RKO (cell line): ENCODE measurements around the gene DHRS13.
"Not testable (repeated sequence)": the region's sequence is repeated elsewhere in the genome, so short reads cannot be mapped to it uniquely, and the experiment has no call there.

Source experiments
- DNase-seq: peaks from one replicate; pipeline ENCODE4 v3.0.0-alpha.2; 2016; ENCODE audit warnings: low spot score

The DHRS13 gene

GRCh38 chr17:28903546-28903841, 615 bp upstream of the DHRS13 start:
- DNase-seq, result not testable (repeated sequence)

DNA sequence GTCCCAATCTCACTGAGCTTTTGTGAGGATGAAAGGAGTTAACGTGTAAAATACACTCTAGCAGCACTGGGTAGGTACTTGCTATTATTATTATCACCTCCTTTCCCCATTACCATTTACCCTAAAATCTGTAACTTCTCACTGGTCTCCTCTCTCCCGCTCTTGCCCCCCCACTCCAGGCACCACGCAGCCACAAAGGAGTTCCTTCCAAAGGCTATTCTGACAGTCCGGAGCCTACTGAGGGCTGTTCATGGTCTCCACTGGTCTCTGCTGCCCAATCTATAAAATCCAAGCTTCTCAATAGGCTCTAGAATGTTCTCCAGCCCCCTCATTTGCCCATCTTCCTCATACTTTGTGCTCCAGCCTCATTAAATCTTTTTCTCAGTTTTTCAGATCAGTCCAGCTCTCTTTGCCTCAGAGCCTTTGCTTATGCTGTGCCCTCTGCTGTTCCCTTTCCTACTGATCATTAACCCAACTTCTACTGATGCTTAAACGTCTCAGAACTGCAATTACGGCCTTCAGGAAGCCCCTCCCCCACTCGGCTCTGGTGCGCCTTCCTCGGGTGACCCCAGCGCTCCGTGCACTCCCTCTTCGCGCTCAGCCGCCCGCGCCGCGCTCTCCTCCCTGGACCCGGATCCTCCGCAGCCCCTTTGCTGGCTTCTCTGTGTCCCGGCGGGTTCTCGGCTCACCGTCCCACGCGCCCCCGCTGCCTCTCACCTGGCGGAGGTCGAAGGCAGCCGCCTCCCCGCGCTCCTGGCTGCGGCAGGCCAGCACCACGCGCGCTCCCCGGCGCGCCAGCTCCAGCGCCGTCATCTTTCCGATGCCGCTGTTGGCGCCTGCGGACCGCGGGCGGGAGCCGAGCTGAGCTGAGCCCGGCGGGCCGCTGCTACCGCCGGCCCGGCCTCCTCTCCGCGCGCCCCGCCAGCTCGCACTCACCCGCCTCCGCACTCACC, 737 bp downstream of the DHRS13 start:
- peak; percentile 62 for DNase-seq

- peak; percentile 43 for DNase-seq
These were observed 1.7 kb downstream of the DHRS13 start for GRCh38 chr17:28900986-28901726.

DNA sequence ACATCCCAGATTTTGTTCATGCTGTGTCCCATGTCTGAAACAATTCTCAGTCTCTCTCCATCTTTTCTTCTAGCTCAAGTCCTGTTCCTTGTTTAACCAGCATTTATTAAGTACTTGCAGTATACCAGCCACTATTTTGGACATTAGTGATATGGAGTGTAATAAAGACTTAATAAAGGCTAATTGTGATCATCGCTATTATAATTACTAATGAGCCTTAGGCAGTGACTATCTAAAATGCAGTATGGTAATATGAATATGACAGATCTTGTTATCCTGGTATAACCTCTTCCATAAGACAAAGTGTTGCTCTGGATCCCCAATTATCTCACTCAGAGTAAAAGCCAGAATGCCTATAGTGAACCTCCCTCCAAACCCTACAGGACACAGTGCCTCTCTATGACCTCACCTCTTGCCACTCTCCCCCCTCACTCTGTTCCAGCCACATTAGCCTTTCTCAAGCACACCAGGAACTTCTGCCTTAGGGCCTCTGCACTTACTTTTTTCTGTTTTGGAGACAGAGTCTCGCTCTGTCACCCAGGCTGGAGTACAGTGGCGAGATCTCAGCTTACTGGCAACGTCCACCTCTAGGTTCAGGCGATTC, 3.6 kb downstream of the DHRS13 start:
- no peak for DNase-seq

- DNase-seq, result no peak
These were observed 4.3 kb downstream of the DHRS13 start for GRCh38 chr17:28898527-28898955.

GRCh38 chr17:28897769-28898526, 4.9 kb downstream of the DHRS13 start:
- peak; percentile 57 for DNase-seq

DNA sequence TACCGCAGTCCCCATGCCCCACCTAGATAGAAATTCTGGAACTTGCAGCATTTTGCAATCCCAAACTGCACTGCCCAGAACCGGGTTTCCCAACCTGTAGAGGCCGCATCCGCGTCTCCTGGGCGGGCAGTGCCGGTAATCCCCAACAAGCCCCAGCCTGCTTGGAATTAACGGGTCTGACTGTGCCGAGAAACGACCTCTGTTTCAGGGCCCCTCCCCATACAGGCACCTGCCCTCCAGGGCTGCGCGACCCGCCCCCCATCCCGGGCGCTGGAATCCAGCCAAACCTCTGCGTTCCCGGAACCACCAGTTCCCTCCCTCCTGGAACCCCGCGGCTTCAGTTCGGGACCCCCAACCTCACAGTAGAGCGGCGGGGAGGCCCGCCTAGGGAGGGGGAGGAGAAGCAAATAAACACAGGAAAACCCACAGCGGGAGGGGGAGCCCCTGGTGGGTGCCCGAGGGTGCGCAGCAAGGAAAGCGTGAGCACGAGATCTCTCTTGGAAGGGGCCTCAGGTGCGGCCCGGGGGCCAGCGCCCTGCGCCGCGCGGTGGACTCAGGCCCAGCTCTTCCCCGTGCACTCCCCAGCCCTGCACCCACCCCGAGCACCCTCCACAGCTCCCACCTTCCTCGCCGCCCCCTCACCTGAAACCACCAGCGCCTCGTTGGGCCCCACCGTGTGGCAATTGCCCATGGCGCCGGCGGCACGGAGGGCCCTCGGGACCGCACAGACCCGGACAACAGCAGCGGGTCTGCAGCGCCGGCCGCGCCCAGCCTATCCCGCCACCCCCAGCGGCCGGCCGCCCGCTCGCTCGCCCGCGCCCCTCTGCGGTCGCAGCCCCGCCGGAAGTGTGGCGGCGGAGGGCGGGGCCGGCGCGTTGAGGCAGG, 5.8 kb downstream of the DHRS13 start, which contains the start of gene FLOT2:
Gene FLOT2, minus strand, starts transcription at position 850 of the 885 bp plus-strand sequence. Its CDS starts 159 bp downstream, at position 691.
- DNase-seq, result peak; percentile 48

DNA sequence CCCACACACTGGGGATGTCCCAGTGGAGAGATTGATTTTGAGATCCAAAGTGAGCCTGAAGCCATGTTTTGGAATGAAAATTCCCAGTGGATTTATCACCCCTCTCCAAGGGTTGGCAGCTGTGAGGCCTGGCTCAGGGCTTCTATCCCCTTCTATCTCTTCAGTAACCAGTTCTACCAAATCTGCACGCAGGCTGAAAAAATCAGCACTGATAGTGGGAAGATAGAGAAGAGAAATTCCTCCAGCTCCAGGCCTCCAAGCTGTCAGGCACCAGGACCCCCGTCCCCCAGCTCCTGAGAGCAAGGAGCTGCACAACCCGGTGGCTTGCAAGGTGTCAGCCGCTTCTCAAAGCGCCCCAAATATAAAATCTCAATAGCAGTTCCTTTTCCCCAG, 6.4 kb downstream of the DHRS13 start:
- peak; percentile 23 for DNase-seq

DNA sequence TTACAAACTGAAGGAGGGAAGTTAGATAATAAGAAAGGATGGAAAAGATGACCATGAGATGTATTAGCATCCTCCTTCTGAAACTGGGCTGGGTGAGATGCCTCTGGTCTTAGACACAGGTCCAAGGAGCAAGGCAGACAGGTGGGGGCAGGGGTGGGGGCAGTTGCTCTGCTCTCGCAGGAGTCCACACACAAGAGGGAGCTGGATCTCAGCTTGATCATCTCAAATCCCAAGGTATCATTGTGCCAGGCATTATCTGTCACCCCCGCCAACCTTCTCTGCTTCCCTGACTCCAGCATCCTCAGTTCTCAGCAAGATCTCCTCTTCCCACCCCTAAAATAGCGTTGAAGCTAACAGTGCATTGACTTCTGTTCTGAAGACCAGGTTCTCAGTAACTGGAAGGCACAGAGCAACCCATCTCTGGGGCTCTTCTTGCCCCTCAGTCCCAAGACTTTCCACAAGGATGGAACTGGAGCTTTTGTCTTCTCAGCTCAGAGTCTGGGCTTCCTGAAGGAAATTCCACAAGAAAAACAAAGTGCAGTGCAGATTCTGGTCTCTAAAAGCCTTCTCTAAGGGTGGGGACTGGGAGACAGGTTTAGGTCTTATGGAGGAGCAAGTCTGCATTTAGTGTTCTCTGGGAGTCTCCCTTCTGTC, 7.0 kb downstream of the DHRS13 start:
- no peak for DNase-seq

GRCh38 chr17:28893248-28894183, 9.4 kb downstream of the DHRS13 start:
- DNase-seq, result not testable (repeated sequence)

DNA sequence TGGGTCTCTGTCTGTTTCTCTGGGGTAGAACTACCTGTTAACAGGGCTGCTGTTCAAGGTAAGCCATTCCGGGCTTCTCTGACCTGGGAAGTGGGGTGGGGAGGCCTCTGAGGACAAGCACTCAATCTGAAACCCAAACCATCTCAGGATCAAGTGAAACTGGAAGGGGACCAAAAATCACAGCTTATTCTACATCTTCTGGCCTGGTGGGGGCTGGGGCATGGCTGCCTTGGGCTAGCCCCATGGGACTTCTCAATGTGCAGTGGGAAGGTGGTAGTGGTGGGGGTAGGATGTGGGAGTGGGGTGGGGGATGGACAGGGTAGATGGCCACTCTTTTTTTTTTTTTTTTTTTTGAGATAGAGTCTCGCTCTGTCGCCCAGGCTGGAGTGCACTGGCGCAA, 10.9 kb downstream of the DHRS13 start:
- DNase-seq, result no peak

- DNase-seq, result no peak
These were observed 11.7 kb downstream of the DHRS13 start for GRCh38 chr17:28891201-28891600.

GRCh38 chr17:28889996-28890395, 12.9 kb downstream of the DHRS13 start:
- no peak for DNase-seq

- no peak for DNase-seq
These were observed 14.0 kb downstream of the DHRS13 start for GRCh38 chr17:28888832-28889231.

- no peak for DNase-seq
These were observed 14.9 kb downstream of the DHRS13 start for GRCh38 chr17:28887871-28888471.

- DNase-seq, result no peak
These were observed 16.9 kb downstream of the DHRS13 start for GRCh38 chr17:28885951-28886350.

DNA sequence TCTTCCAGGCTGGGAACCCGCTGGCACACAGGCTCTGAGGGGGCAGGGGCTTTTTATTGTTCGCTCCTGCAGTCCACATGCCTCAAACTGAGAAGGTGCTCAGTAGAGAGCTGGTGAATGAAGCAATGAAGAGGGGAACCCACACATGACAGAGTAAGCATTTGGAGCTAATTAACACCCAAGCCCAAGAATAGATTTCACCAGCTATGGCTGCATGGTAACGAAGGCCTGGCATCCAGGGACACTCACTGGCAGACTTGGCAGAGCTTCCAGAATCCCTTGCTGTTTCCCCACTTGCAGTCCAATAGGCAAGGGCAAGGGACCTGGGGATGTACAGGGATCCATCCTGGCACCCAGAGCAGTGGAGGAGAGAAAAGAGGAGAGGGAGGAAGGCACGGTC, 17.5 kb downstream of the DHRS13 start:
- no peak for DNase-seq

- no peak for DNase-seq
These were observed 18.7 kb downstream of the DHRS13 start for GRCh38 chr17:28883967-28884702.
